GM12801 (cell line): ENCODE data around the gene SNCAIP.

Experiments
- CTCF ChIP-seq: IDR thresholded peaks from one replicate; pipeline ENCODE4 v1.5.1; 2011; ENCODE audit warnings: control low read depth; ENCODE audit not compliant: insufficient read length; ENCODE audit errors: extremely low read depth

SNCAIP gene

GRCh38 chr5:122390694-122391093 lies 78.7 kb downstream of the SNCAIP start:
- no peak for TF ChIP-seq CTCF

- TF ChIP-seq CTCF: no peak
Measured at GRCh38 chr5:122391621-122392020, 79.6 kb downstream of the SNCAIP start.

DNA sequence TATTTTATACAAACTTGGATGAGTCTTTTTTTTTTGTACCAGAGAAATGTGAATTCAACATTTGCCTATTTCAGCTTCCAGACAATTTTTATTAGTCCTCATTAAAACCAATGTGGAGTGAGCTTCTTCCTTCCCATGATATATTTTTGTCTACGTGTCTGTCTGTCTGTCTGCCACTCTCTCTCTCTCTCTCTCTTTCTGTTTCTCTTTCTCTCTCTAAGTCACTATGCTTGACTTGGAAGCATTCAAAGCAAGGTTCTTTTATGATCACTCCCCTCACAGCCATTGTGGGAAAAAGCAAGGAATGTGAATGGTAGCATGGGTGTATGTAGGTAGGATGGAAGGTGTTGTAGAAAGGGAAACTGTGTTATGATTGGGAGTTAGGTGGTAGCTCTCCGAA lies 80.2 kb downstream of the SNCAIP start:
- TF ChIP-seq CTCF: no peak

DNA sequence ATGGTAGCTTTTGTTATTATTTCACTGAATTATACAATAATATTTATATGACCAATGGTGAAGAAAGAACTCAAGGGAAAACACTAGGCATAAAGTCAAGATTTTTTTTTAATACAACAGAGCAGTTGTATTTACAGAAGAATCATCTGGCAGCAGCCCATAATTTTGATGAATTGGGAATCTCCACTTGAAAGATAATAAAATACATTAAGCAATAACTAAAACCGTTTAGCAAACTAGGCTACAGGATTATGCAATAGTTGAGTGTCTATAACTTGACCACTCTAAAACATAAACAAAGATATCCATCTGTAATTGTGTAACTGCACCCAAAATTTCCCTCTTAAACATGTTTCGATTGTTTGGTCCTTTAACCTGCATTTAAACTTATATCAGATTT lies 80.8 kb downstream of the SNCAIP start:
- TF ChIP-seq CTCF: no peak

DNA sequence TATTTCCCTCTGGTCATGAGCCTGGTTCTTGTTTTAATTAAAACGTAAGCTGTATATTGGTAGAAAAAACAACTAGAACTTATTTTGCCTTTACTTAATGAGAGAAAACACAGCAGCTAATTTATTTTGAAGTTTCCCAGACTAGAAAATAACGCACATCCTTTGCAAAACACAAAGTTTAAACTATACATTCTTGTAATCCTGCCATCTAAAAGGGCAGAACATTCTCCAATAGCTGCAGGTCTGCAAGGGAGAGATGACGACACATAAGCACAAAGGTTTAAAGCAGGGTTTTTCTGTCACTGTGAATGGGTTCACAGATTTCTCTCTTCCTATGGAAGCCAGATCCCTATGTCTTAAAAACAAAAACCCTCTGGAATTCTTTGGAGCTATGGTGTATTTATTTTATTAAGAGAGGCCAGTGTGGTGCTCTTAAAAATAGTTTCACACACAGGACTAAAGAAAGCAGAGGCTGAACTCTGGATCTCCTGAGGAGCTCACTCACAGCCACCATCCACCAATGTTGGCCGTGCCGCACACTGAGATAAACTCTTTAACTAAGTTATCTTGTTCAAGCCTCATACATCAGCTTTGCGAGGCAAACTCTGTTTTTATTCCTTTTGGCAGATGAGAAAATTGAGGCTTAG lies 82.4 kb downstream of the SNCAIP start:
- no peak for TF ChIP-seq CTCF

- no peak for TF ChIP-seq CTCF
Measured at GRCh38 chr5:122398016-122398415, 86.0 kb downstream of the SNCAIP start.

DNA sequence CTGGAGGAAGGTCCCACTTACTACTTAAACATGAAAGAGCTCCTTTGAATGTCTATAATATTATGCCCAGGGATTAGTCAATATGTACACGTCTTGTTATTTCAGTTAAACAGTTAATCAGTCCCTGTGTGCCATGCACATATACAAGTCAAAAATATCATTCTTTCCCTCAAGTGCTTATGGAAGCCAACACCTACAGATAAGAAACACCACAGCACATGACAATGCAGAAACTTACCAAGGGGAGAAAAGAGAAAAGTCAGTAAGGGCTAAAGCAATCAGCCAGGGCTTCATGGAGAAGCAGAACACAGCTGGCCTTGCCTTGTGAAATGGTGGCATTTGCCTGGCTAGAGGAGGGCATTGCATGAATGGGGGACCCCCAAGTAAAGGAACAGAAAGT lies 88.3 kb downstream of the SNCAIP start:
- no peak for TF ChIP-seq CTCF

DNA sequence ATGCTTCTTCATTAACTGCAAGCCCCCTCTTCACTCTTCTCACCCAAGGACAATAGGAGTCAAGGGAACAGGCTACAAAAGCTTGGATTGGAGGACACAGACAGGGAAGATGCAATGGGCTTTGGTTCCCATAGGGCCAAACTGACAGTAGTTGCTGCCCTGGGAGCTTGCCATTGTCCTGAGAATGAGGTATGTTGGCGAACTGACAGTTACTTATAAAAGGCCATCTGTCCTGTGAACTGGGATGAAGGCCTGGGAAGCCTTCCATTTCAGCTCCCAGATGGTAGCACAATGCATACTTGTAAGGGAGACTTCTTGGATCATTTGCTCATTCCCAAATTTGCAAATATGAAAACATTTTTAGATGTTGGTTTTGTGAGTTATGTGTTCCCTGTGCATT lies 88.9 kb downstream of the SNCAIP start:
- TF ChIP-seq CTCF: no peak
